OCI-LY3 (cell line): ENCODE results near the gene PCDH8.

Experiments used
- H2AFZ ChIP-seq: fragments of 200-600, 300-600 bp; shearing (Covaris generic); 2 replicates; pipeline ENCODE4 v1.6.0; 2014; ENCODE audit warnings: antibody characterized with exemption, low read depth, low read length
- H3K27ac ChIP-seq: fragments of 200-600, 300-600 bp; sonication (generic); 2 replicates; pipeline ENCODE4 v1.5.1; 2014; ENCODE audit warnings: mild to moderate bottlenecking, low read length, moderate library complexity, mixed read lengths
- H3K27me3 ChIP-seq: fragments of 200-600, 300-600 bp; sonication (generic); 2 replicates; pipeline ENCODE4 v1.6.1; 2014; ENCODE audit warnings: low read depth, low read length, mixed read lengths
- H3K36me3 ChIP-seq: fragments of 200-600, 300-600 bp; sonication (generic); replicated peaks from 2 replicates; pipeline ENCODE3; 2014; ENCODE audit warnings: low read depth, low read length, mixed read lengths
- H3K4me1 ChIP-seq: fragments of 300-600, 200-600 bp; sonication (generic); 2 replicates; pipeline ENCODE4 v1.6.1; 2014; ENCODE audit warnings: low read length, mixed read lengths
- H3K4me2 ChIP-seq: fragments of 200-600, 300-600 bp; sonication (generic); 2 replicates; pipeline ENCODE4 v1.6.1; 2014; ENCODE audit warnings: low read length, mixed read lengths
- H3K4me3 ChIP-seq: fragments of 300-600, 200-600 bp; sonication (generic); 2 replicates; pipeline ENCODE4 v1.5.1; 2014; ENCODE audit warnings: antibody characterized with exemption, mild to moderate bottlenecking, low read length, moderate library complexity
- H3K79me2 ChIP-seq: fragments of 300-600, 200-600 bp; shearing (Covaris generic); 2 replicates; pipeline ENCODE4 v1.6.1; 2014; ENCODE audit warnings: mild to moderate bottlenecking, low read length, mixed read lengths
- H3K9ac ChIP-seq: fragments of 300-600, 200-600 bp; shearing (Covaris generic); 2 replicates; pipeline ENCODE4 v1.6.0; 2014; ENCODE audit warnings: mild to moderate bottlenecking, low read length, moderate library complexity
- H3K9me3 ChIP-seq: fragments of 200-600, 300-600 bp; shearing (Covaris generic); 2 replicates; pipeline ENCODE4 v1.6.1; 2014; ENCODE audit warnings: low read length, mixed read lengths; ENCODE audit not compliant: insufficient read depth
- H4K20me1 ChIP-seq: fragments of 200-600, 300-600 bp; sonication (generic); 2 replicates; pipeline ENCODE4 v1.6.1; 2016; ENCODE audit warnings: low read length, mixed read lengths; ENCODE audit not compliant: insufficient read depth
- CTCF ChIP-seq: fragments of 200-600, 300-600 bp; sonication (generic); IDR thresholded peaks from 2 replicates; pipeline ENCODE4 v1.5.1; 2014; ENCODE audit warnings: antibody characterized with exemption, low read length, low read depth
- EZH2phosphoT487 ChIP-seq: fragments of 200-600 bp; shearing (Covaris generic); IDR thresholded peaks from 2 replicates; pipeline ENCODE4 v1.6.1; 2018; ENCODE audit warnings: antibody characterized with exemption, mixed run types, low read depth

Gene PCDH8

DNA sequence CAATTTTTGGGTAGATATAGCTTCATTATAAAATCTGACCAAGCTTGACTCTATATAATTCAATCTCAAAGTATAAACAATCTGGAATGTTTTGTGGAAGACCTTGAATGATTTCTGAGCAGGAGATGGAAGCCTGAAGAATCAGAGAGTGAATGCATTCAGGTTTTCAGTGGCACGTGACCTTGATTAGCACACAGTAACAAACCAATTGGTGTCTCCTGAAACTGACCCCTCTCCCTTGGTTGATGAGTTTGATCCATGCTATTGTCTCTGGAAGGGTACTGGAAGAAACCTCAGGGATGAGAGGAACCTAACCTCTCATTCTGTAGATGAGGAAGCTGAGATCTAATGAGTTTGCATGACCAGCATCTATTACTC lies 39.6 kb downstream of the PCDH8 start:
- H3K27me3 ChIP-seq: peaks cover 21% of the 10 kb centered on the region
- H3K4me3 ChIP-seq: no peak overlapping the region
- H3K27ac ChIP-seq: no peak overlapping the region
- peak overlapping the region; percentile 33 for H3K4me2 ChIP-seq
- no peak for TF ChIP-seq EZH2phosphoT487
- no peak for TF ChIP-seq CTCF
- H3K36me3 ChIP-seq: no peaks in the 10 kb centered on the region
- H3K4me1 ChIP-seq: peaks cover 16% of the 10 kb centered on the region
- H4K20me1 ChIP-seq: no peaks in the 10 kb centered on the region
- H3K9ac ChIP-seq: no peak overlapping the region
- no peak overlapping the region for H2AFZ ChIP-seq
- no peaks in the 10 kb centered on the region for H3K9me3 ChIP-seq
- no peaks in the 10 kb centered on the region for H3K79me2 ChIP-seq

GRCh38 chr13:52806029-52806428 lies 42.4 kb downstream of the PCDH8 start:
- Histone ChIP-seq H3K27me3 (peaks cover 22% of the 10 kb centered on the region), H4K20me1 (no peaks in the 10 kb centered on the region), H3K4me2 (no peak overlapping the region), H3K36me3 (no peaks in the 10 kb centered on the region), H3K79me2 (no peaks in the 10 kb centered on the region), H3K9ac (no peak overlapping the region), H3K4me1 (peaks cover 6% of the 10 kb centered on the region; the same call in 1 of the 2 replicates), H3K27ac (no peak overlapping the region), H3K4me3 (no peak overlapping the region), H2AFZ (no peak overlapping the region), H3K9me3 (no peaks in the 10 kb centered on the region)
- TF ChIP-seq CTCF: no peak
- no peak for TF ChIP-seq EZH2phosphoT487

DNA sequence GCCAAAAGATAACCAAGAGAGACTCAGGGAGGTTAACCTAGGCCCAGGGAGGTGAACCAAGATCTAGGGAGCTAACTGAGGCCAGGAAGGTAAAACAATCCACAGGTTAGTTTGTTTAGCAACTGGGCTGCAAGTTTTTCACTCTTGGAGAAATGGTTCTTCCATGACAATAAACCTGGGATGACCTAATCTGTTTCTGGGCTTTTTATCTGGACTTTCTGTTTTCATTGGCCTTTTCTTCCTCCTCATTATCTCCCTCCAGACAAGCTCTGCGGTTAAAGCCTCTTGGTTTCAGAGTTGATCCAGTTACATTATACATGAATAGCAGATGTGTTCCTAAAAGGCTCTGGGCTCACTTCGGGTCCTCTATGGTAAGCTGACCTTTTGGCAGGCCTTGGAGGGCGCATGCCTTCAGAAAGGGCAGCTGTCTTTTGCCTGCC lies 44.2 kb downstream of the PCDH8 start:
- Histone ChIP-seq H3K9ac (no peak overlapping the region), H3K4me2 (no peak overlapping the region), H3K27ac (no peak overlapping the region), H3K36me3 (no peaks in the 10 kb centered on the region), H4K20me1 (no peaks in the 10 kb centered on the region), H3K9me3 (no peaks in the 10 kb centered on the region), H3K79me2 (no peaks in the 10 kb centered on the region), H3K4me1 (peaks cover 6% of the 10 kb centered on the region; the same call in 1 of the 2 replicates), H2AFZ (no peak overlapping the region), H3K27me3 (peaks cover 22% of the 10 kb centered on the region), H3K4me3 (no peak overlapping the region)
- TF ChIP-seq CTCF (no peak), EZH2phosphoT487 (no peak)

DNA sequence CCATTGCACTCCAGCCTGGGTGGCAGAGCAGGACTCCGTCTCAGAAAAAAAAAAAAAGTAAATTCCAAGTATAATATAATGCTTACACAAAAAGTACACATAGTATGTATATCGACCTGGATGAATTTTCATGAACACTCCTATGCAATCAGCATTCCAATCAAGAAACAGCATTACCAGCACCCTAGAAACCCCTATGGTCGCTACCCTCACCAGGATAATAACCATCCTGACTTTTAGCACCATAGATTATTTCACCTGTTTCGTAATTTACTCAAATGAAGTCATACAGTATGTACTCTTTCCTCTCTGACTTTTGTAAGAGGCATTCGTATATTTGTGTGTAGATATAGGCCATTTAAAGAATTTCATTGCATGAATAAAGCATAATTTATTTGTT lies 47.6 kb downstream of the PCDH8 start:
- H3K36me3 ChIP-seq: no peaks in the 10 kb centered on the region
- no peaks in the 10 kb centered on the region for H3K79me2 ChIP-seq
- H2AFZ ChIP-seq: no peak overlapping the region
- TF ChIP-seq CTCF: no peak
- TF ChIP-seq EZH2phosphoT487: no peak
- H3K4me2 ChIP-seq: no peak overlapping the region
- H3K27ac ChIP-seq: no peak overlapping the region
- peaks cover 27% of the 10 kb centered on the region for H3K27me3 ChIP-seq
- no peak overlapping the region for H3K9ac ChIP-seq
- H3K4me1 ChIP-seq: no peaks in the 10 kb centered on the region
- H4K20me1 ChIP-seq: no peaks in the 10 kb centered on the region
- H3K4me3 ChIP-seq: no peak overlapping the region
- H3K9me3 ChIP-seq: no peaks in the 10 kb centered on the region
